ES-I3 (cell line): Measurements from ENCODE around the gene TMEFF2.

Experiments used
- H3K36me3 ChIP-seq: 2 replicates; pipeline ENCODE4 v1.6.1; 2013; ENCODE audit warnings: mild to moderate bottlenecking, low read length, control low read depth, moderate library complexity; ENCODE audit not compliant: insufficient read depth
- H3K4me1 ChIP-seq: 2 replicates; pipeline ENCODE4 v1.6.1; 2013; ENCODE audit warnings: mild to moderate bottlenecking, control low read depth, low read length; ENCODE audit not compliant: insufficient read depth
- H3K9ac ChIP-seq: 2 replicates; pipeline ENCODE4 v1.6.1; 2013; ENCODE audit warnings: low read depth, mild to moderate bottlenecking, low read length, moderate library complexity
- H3K9me3 ChIP-seq: 2 replicates; pipeline ENCODE4 v1.6.1; 2013; ENCODE audit warnings: mild to moderate bottlenecking, low read length, moderate library complexity; ENCODE audit not compliant: control insufficient read depth, insufficient read depth

TMEFF2 gene

DNA sequence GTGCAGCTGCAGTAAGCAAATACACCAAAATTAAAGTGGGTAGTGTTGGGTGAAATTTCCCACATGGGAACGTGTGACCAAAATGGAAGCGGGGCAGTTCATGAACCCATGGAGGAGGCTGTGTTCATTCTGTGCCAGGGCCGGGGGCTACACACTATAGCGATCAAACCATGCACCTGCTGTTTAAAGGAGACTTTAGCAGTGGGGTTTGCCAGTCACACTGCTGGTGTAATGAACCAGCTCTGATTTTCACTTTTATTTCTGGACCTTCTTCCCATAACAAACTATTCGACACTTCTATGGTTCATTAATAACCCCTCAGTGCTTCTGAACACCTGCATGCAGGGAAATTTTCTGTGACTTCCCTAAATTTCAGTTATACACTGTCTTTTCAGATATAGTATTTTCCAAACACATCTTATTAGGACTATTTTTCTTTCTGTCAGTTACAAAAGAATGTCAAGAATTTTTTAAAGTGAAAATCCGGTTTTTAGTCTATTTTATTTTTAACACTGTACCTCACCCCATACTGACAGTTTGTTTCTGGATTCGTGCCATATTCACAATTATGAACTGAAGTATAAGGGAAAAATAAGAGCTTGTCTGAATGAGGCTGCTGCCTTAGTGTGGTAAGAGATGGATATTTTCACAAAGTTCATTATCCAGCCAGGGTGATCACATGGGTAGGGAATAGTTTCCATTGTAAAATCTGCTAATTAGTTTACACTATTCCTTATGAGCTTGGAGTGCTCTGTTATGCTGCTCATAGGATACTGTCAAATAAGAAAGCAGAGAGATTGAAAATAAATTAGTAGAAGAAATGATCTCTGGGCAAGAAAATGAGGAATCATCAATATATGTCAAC is 236.5 kb downstream of the TMEFF2 start:
- no peaks in the 10 kb centered on the region for H3K9me3 ChIP-seq
- no peak overlapping the region for H3K9ac ChIP-seq
- no peaks in the 10 kb centered on the region for H3K4me1 ChIP-seq
- no peaks in the 10 kb centered on the region for H3K36me3 ChIP-seq

DNA sequence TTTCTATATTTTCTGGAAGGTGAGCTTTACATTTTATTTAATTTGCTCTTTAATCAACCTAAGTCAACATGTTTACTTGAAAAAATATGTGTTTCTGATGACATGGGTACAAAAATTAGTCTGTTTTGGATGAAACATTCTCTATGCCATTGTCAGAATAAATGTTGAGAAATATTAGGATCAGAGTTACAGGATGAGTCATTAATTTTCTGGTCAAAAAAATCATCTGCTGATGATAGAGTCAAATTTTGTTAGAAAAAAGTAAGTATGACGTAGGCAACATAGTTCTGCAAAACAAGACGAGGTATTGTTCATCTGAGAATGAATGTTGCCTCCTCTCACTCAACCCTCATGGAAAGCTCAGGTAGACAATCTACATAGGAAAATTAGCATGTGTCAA is 240.3 kb downstream of the TMEFF2 start:
- Histone ChIP-seq H3K36me3 (no peaks in the 10 kb centered on the region), H3K4me1 (no peaks in the 10 kb centered on the region; the same call in 1 of the 2 replicates), H3K9ac (no peak overlapping the region), H3K9me3 (no peaks in the 10 kb centered on the region)

- H3K36me3 ChIP-seq: no peaks in the 10 kb centered on the region
- H3K4me1 ChIP-seq: no peaks in the 10 kb centered on the region; the same call in 1 of the 2 replicates
- no peaks in the 10 kb centered on the region for H3K9me3 ChIP-seq
- H3K9ac ChIP-seq: no peak overlapping the region
Measured at GRCh38 chr2:191952515-191953270, 242.0 kb downstream of the TMEFF2 start.

DNA sequence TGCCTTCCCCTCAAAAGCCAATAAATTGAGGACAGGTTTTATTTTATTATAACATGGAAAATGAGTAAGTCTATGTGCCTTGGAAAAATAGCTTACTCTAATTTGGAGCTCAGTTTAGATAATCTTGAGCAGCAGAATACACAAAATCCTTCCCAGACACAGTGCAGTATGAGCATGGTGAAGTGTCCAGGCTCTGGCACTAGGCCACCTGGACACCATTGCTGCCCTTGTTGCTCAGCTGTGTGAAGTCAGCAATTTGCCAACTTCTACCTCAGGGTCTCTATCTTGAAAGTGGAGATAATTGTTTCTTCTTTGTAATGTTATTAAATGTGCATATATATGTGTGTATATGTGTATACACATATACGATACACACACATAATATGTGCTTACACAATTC is 242.9 kb downstream of the TMEFF2 start:
- Histone ChIP-seq H3K4me1 (no peaks in the 10 kb centered on the region; the same call in 1 of the 2 replicates), H3K36me3 (no peaks in the 10 kb centered on the region), H3K9me3 (no peaks in the 10 kb centered on the region), H3K9ac (no peak overlapping the region)

GRCh38 chr2:191951376-191951775 is 243.4 kb downstream of the TMEFF2 start:
- Histone ChIP-seq H3K4me1 (no peaks in the 10 kb centered on the region; the same call in 1 of the 2 replicates), H3K36me3 (no peaks in the 10 kb centered on the region), H3K9me3 (no peaks in the 10 kb centered on the region), H3K9ac (no peak overlapping the region)

DNA sequence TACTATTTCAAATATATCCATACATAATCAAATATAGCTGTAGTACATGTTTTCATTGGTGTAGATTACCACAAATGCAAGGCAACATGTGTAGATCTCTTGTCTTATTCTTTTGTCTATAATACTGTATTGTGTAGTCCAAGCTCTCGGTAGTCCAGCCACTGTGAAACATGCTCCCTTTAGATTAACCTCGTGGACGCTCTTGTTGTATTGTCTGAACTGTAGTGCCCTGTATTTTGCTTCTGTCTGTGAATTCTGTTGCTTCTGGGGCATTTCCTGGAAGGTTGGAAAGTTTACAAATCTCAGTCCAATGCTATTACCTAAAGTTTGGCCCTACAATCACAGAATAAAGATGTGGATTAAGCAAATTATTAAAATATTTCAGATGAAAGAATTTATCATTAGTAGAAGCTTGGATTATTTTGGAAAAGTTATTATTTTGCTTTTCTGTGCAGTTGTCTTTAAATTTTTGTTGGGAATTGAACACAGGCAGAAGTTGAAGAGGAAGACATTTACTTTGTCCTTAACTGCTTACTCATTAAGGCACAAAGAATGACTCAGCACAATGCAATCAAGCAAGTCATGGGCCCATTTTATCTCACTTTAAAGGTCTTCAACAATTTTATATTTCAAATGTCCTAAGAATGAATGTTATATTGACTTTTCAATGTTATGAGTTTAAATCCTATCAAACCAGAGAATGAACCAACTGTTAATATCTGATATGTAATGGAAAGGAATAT is 244.4 kb downstream of the TMEFF2 start:
- H3K4me1 ChIP-seq: no peaks in the 10 kb centered on the region; the same call in 1 of the 2 replicates
- H3K9me3 ChIP-seq: no peaks in the 10 kb centered on the region
- no peaks in the 10 kb centered on the region for H3K36me3 ChIP-seq
- H3K9ac ChIP-seq: no peak overlapping the region

GRCh38 chr2:191947235-191947634 is 247.5 kb downstream of the TMEFF2 start:
- H3K9me3 ChIP-seq: no peaks in the 10 kb centered on the region
- H3K9ac ChIP-seq: no peak overlapping the region
- no peaks in the 10 kb centered on the region; the same call in 1 of the 2 replicates for H3K4me1 ChIP-seq
- H3K36me3 ChIP-seq: no peaks in the 10 kb centered on the region

- Histone ChIP-seq H3K4me1 (no peaks in the 10 kb centered on the region; the same call in 1 of the 2 replicates), H3K9ac (no peak overlapping the region), H3K9me3 (no peaks in the 10 kb centered on the region), H3K36me3 (no peaks in the 10 kb centered on the region)
Measured at GRCh38 chr2:191946471-191947182, 248.1 kb downstream of the TMEFF2 start.

- Histone ChIP-seq H3K9ac (no peak overlapping the region), H3K4me1 (no peaks in the 10 kb centered on the region; the same call in 1 of the 2 replicates), H3K9me3 (no peaks in the 10 kb centered on the region), H3K36me3 (no peaks in the 10 kb centered on the region)
Measured at GRCh38 chr2:191945623-191946022, 249.1 kb downstream of the TMEFF2 start.

DNA sequence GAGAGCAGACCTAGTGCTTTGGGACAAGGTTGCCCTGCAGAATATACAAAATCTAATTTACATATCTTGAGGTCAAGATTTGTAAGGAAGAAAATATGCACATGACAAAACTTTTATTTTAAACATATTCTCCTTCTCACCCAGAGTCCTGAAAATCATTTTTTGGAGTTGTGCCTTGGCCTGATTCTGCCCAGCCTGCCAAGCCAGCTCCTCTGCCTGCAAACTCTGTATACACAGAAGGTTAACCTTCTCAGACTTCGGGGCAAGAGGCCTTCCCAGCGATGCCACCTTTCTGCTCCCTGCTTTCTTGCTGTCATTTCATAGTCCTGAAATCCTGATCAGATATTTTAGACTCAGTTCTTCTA is 252.0 kb downstream of the TMEFF2 start:
- Histone ChIP-seq H3K9ac (no peak overlapping the region), H3K36me3 (no peaks in the 10 kb centered on the region), H3K4me1 (no peaks in the 10 kb centered on the region), H3K9me3 (no peaks in the 10 kb centered on the region)

GRCh38 chr2:191942090-191942738 is 252.5 kb downstream of the TMEFF2 start:
- Histone ChIP-seq H3K9ac (no peak overlapping the region), H3K36me3 (no peaks in the 10 kb centered on the region), H3K4me1 (no peaks in the 10 kb centered on the region), H3K9me3 (no peaks in the 10 kb centered on the region)

GRCh38 chr2:191941376-191941929 is 253.3 kb downstream of the TMEFF2 start:
- Histone ChIP-seq H3K36me3 (no peaks in the 10 kb centered on the region), H3K4me1 (no peaks in the 10 kb centered on the region), H3K9me3 (no peaks in the 10 kb centered on the region), H3K9ac (no peak overlapping the region)

- Histone ChIP-seq H3K36me3 (no peaks in the 10 kb centered on the region), H3K9ac (no peak overlapping the region), H3K9me3 (no peaks in the 10 kb centered on the region), H3K4me1 (no peaks in the 10 kb centered on the region)
Measured at GRCh38 chr2:191938779-191939178, 256.0 kb downstream of the TMEFF2 start.
